Astrocyte of the spinal cord (primary cell): ENCODE measurements around the gene METRNL.
"Not testable (repeated sequence)": the region's sequence is repeated elsewhere in the genome, so short reads cannot be mapped to it uniquely, and the experiment has no call there.

ENCODE experiments used
- DNase-seq: peaks from one replicate; pipeline ENCODE4 v3.0.0; 2011; ENCODE audit warnings: low read depth, low spot score
- H3K4me3 ChIP-seq: 2 replicates; pipeline ENCODE4 v1.5.1; 2011; ENCODE audit warnings: low read depth, mild to moderate bottlenecking, low read length, moderate library complexity
- CTCF ChIP-seq: IDR thresholded peaks from 2 replicates; pipeline ENCODE4 v1.5.1; 2012; ENCODE audit warnings: low read depth, mild to moderate bottlenecking, low read length, inconsistent platforms
- in situ Hi-C: cut with HindIII; loops from 2 replicates; pipeline ENCODE4 v1.10.0; 2017; ENCODE audit warnings: low sequenced_read_pairs

METRNL gene

GRCh38 chr17:83064021-83064731 is 15.2 kb upstream of the METRNL start:
- no peak for TF ChIP-seq CTCF
- no peak overlapping the region for H3K4me3 ChIP-seq
- DNase-seq: no peak
- in situ Hi-C loops: no loop called here

GRCh38 chr17:83064732-83065659 is 14.4 kb upstream of the METRNL start:
- DNase-seq: no peak
- in situ Hi-C loops: no loop called here
- no peak overlapping the region for H3K4me3 ChIP-seq
- TF ChIP-seq CTCF: no peak

- DNase-seq: no peak
- in situ Hi-C loops: no loop called here
- no peak for TF ChIP-seq CTCF
- no peak overlapping the region for H3K4me3 ChIP-seq
Observed at GRCh38 chr17:83065660-83066542, 13.5 kb upstream of the METRNL start.

- in situ Hi-C loops, DNase-seq, H3K4me3 ChIP-seq: not testable (repeated sequence)
Observed at GRCh38 chr17:83066543-83066890, 12.9 kb upstream of the METRNL start.

- TF ChIP-seq CTCF: no peak
- no peak overlapping the region for H3K4me3 ChIP-seq
- no peak for DNase-seq
- in situ Hi-C loops: no loop called here
Observed at GRCh38 chr17:83067071-83067717, 12.2 kb upstream of the METRNL start.

GRCh38 chr17:83067718-83068261 is 11.6 kb upstream of the METRNL start:
- peak; percentile 11 for TF ChIP-seq CTCF
- in situ Hi-C loops: no loop called here

More at GRCh38 chr17:83067718-83068261, 11.6 kb upstream of the METRNL start:
- H3K4me3 ChIP-seq: no peak overlapping the region
- DNase-seq: no peak
